DOHH2 (cell line): ENCODE data around the gene NR2F1-AS1.

Experiments
- EZH2phosphoT487 ChIP-seq: fragments of 200-600 bp; sonication (generic); IDR thresholded peaks from 2 replicates; pipeline ENCODE4 v1.6.1; 2017; ENCODE audit warnings: borderline replicate concordance, mild to moderate bottlenecking, antibody characterized with exemption, low read length, moderate library complexity, mixed read lengths
- TF ChIP-seq, protein P1 (sequence below): fragments of 200-600 bp; sonication (generic); IDR thresholded peaks from one replicate; pipeline ENCODE4 v1.5.1; 2014; ENCODE audit warnings: antibody characterized with exemption, mild to moderate bottlenecking, low read depth, low read length; ENCODE audit not compliant: poor library complexity, severe bottlenecking

DNA sequence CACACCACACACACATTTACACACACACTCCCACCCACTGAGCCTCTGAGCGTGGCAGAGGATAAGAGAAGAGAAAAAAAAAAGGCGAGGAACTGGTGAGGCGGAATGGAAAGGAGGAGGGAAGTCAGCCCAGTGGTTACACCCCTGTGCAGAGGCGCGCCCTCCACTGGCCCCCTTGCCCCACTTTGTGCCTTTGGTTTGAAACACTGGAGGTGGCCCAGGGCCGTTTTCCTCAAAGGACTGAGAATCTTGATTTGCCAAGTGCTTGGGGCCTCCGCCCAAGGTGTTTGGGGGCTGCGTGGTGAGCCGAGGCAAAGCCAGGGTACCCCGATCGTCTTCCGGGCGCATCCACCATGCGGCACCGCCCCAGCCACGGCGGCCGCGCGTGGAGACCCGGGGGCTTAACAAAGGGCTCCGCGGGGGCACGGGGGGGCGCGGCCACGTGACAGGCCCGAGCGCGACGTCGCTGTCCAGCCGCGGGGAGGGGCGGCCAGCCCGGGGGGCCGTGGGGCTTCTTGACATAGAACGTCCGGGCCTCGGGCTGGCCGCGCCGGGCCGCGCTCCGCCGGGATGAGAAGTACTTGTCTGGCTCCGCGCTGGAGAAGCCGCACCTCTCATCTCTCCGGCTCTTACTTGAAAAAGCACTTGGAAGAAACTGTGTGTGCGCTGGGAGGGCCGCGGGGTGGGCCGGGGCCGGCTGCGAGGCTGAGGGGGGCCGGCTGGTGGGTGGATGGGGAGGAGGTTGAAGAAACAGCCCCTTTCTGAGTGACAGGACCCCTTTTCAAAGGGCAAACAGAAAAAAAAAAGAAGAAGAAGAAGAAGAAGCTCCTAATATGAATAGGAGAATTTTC lies 23.0 kb upstream of the NR2F1-AS1 start:
- TF ChIP-seq, protein P1, sequence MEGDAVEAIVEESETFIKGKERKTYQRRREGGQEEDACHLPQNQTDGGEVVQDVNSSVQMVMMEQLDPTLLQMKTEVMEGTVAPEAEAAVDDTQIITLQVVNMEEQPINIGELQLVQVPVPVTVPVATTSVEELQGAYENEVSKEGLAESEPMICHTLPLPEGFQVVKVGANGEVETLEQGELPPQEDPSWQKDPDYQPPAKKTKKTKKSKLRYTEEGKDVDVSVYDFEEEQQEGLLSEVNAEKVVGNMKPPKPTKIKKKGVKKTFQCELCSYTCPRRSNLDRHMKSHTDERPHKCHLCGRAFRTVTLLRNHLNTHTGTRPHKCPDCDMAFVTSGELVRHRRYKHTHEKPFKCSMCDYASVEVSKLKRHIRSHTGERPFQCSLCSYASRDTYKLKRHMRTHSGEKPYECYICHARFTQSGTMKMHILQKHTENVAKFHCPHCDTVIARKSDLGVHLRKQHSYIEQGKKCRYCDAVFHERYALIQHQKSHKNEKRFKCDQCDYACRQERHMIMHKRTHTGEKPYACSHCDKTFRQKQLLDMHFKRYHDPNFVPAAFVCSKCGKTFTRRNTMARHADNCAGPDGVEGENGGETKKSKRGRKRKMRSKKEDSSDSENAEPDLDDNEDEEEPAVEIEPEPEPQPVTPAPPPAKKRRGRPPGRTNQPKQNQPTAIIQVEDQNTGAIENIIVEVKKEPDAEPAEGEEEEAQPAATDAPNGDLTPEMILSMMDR = no peak
- no peak for TF ChIP-seq EZH2phosphoT487
